OCI-M1 (cell line): ENCODE measurements around the gene PRELP.

ENCODE experiments used
- DNase-seq: peaks from one replicate; lab custom pipeline; 2025; lab: John Stamatoyannopoulos, UW

Gene PRELP

DNA sequence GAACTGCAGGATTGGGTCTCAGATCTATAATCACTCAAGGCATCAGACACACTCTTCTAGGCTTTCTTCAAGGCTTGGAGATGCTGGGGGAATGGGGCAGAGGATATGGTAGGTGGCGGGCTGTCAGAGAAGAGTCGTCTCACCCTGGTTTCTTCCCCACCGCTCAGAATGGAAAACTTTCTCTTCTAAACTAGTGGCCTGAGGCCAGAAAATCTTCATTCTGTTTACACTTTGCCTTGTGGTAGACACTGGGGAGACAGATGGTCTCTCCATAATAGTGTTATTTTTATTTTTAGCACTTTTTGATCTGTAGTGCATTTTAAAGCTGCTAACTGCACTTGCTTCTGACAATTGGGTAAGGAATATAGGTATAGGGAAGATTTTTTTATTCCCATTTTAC lies 2.6 kb downstream of the PRELP start:
- DNase-seq, result no peak

DNA sequence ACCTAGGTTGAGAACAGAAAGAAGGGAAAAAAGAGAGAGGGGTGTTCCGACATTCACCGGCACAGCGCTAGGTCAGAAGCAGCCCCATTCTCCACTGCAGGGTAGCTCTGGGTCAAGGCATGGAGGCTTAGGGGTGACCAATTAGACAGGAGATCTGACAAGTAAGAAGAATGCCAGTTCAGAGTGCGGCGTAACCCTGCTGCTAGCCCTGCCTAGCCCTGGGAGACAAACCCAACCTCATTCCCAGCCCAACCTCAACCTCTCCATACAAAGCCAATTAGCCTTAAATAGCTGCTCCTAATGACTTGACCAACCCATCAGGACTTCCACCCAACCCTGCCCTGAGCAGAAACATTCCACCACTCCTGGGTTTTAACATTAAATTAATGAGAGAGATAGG lies 3.4 kb downstream of the PRELP start:
- DNase-seq, result no peak

DNA sequence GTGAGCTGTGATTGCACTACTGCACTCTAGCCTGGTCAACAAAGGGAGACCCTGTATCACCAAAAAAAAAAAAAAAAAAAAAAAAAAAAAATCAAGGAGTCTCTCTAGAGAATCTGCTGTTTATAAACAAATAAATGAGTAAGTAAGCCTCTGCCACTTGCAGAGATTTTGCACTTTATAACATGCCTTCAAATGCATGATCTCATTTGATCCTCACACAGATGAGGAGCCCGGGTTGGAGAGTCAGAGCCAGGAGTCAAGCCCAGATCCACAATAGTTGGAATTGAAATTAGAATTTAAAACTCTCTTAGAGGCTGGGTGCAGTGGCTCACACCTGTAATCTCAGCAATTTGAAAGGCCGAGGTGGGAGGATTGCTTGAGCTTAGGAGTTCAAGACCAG lies 4.0 kb downstream of the PRELP start:
- no peak for DNase-seq

DNA sequence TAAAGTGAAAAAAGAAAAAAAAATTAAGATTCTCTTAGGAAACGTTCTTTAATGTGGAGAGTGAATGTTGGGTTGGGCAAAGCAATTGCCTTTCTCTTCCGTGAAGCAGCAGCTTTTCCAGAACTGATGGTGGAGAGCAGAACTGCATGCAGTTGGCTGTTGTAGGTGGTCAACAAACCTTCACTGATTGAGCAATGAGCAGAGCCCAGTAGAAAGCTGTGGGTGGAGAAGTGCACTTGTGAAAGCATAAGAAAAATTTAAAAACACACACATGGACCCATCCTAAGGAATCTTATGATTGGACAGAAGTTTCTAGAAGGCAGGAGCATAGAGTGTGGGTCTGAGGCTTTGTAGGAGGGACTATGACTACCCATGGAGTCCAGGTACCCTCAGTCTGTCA lies 4.5 kb downstream of the PRELP start:
- DNase-seq, result no peak

DNA sequence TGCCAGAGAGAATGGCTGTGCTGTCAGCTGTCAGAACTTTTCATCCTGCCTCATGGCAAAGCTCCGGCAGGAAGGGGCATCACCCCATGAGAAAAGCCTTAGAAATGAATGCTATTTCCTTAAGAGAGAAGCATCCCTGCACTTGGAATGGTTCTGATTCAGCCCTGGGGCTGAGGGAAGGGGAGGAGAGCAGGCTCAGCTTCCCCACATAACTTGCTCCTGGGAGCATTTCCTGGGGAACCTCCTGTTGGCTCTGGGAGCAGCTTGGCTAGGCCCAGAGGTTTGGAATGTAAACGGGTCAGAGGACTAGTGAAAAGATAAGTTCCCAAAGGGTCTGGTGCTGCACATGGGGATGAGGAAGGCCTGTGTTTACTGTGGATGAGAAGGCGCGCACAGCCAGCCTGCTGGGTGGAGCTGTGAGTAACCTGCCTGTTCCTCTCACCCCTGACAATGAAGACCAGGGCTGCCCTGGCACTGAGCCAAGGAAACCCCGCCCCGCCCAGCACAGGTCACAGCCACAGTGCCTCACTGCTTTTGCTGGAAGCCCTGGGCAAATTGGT lies 5.0 kb downstream of the PRELP start:
- DNase-seq, result peak; percentile 28

DNA sequence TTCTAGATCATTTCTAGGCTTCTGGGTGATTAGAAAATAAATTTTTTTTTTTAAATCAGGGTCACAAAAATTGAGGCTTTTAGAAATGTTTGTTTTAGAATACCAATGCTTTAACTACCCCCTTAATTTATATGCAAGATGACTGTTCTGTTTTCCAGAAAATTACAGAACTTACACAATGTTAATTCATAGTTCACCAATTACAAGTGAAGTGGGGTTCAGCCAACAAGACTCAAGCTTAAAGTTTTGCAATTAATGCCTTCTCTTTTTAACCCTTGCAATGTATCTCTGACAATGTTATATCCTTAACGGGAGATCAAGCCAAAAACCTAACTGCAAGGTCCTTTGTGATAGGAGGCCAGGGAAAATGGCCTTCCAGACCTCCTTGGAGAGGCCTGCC lies 5.6 kb downstream of the PRELP start:
- no peak for DNase-seq

DNA sequence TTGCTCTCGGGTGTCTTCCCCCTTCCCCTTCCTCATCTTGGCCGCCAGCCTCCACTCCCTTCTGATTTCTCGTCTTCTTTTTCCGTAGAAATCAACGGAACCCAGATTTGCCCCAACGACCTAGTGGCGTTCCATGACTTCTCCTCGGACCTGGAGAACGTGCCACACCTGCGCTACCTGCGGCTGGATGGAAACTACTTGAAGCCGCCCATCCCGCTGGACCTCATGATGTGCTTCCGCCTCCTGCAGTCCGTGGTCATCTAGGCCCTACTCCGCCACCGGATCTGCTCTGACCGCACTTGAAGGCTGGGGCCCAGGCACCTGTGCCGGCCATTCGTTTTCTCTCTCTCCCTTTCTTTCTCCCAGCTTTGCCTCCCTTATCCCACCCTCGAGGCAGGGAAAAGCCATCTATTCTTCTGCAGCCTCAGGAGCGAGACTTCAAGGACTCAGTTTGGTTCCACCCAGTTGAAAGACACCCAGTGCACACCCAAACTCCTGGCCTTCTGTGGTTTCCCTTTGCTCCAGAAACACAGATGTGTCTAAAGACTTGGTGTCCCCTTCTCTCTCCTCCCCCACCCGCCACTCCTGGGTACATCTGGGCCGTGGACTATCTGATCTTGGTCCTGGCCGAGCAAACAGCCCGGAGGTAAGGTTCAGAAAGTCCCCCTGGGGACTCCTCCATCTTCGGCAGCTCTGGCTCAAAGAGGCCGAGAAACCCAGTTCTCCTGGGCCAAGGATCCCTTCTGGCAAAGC lies 11.2 kb downstream of the PRELP start:
- DNase-seq, result no peak

DNA sequence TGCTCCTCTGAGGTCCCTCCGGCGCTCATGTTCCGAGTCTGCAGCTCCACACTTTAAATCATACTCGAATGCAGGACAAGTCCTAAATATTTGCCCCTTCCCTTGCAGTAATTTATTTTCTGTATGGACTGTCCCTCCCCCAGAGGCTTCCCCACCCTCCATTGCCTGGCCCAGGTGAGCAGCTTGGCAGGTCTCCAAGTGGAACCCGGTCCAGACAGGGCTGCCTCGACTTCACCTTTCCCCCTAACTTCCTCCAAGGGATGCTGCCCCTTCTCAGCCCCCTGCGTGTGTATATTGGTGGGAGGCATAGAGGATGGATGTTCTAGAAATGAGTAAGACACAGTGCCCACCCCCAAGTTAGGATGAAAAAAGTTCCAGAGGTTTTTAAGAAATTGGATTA lies 12.9 kb downstream of the PRELP start:
- no peak for DNase-seq

DNA sequence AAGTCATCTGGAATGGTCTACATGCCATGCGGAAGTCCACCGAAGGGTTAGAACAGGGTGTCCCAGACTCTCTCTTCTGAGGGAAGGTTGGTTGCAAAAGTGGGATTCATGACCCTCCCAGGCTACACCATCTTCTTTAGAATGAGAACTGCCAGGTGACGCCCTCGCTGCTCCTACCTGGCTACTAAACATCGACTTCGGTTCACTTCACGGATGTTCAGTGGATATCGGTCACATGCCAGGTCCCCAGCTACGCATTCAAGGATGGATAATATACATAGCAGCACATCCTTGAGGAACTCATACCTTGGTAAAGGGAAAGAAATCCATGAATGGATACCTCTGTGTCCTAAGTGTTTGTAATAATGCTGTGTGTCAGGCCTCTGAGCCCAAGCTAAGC lies 15.0 kb downstream of the PRELP start:
- no peak for DNase-seq

DNA sequence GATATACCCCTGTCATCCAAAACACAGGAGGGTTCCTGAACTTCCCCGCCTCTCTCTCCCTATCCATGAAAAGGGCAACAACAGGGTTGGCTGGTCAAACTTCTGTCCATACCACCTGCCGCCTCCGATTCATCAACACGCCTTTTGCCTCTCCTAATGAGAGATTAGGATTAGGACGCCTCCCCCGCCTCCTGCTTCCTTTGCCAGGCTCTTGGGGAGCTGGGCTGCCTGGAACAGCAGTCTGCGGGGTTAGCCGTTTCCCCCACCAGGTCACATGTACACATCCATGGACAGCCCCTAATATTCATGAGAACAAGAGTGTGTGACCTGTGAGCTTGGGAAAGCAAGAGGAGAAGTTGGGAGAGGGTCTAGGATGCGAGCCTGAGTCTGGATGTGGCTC lies 16.1 kb downstream of the PRELP start:
- DNase-seq, result no peak

DNA sequence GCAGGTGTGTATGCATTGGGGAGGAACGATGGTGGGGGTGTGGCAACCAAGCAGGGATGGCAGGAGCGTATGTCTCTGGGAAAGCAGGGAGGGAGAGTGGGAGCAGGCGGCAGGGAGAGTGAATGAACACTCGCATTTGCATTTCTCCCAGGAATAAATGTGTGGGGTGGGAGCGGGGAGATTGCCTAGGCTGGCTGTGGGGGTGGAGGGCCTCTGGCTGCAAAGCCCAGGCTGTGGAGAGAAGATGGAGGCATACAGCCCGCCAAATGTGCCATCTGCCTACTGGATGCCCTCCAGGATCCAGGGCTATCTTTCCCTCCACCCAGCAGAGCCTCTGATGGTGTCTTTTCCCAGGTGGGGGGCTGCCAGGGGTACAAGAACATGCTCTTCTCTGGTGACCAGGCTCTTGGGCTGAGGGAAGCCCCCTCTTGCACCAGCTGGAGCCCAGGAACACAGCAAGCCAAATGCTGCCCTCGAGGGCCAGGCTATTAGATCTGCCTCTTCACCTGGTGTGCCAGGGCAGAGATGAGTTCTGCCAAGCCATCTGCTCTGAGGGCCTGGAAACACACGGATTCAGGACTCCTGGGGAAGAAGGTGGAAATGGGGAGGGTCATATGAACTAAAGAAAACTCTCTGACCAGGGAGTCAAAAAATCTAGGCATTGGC lies 16.6 kb downstream of the PRELP start:
- DNase-seq, result no peak

DNA sequence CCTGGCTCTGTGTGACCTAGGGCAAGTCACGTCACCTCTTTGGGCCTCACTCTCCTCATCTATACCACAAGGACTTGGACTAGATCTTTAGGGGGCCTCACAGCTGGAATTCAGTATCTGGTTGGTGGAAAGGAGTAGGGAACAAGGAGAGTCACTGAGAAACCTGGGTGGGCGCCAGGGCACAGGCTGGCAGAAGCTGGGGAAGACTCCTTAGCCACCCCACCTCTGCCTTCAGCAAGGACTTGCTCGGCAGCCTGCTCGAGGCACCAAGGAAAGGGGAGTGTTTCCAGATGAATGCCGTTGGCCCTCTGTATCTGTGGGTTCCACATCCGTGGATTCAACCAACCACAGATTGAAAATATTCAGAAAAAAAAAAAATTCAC lies 17.1 kb downstream of the PRELP start:
- no peak for DNase-seq

DNA sequence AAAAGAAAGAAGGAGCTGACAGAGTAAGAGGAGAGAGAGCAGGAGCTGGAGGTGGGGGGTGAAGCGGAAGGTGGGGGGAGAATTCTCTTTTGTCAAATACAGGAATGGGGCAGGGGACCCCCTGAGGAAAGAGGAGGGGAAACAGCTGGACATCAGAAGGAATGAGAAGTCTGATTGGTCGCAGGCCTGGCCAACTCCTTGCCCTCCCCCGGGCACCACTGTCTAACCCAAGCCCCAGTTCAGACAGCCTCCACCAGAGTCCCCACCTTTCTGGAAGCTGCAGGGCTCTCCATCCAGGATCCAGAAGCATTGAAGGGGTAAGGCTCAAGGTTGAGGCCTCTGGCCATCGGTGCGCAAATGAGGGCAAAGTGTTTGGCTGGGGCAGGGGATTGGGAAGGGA lies 18.3 kb downstream of the PRELP start, which contains the start of gene OPTC:
Gene OPTC, plus strand, starts transcription at position 253 of the 400 bp plus-strand sequence. CDS start 1,853 bp downstream, outside the sequence.
- no peak for DNase-seq

DNA sequence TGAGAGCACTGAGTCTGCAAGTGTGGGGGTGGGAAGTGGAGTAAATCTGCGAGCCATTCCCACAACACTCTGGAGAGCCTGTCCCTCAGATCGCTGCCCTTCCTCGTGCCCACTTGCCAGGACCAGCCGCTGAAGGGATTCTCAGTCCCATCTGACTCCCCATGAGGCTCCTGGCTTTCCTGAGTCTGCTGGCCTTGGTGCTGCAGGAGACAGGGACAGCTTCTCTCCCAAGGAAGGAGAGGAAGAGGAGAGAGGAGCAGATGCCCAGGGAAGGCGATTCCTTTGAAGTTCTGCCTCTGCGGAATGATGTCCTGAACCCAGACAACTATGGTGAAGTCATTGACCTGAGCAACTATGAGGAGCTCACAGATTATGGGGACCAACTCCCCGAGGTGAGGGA lies 20.2 kb downstream of the PRELP start:
- DNase-seq, result no peak

DNA sequence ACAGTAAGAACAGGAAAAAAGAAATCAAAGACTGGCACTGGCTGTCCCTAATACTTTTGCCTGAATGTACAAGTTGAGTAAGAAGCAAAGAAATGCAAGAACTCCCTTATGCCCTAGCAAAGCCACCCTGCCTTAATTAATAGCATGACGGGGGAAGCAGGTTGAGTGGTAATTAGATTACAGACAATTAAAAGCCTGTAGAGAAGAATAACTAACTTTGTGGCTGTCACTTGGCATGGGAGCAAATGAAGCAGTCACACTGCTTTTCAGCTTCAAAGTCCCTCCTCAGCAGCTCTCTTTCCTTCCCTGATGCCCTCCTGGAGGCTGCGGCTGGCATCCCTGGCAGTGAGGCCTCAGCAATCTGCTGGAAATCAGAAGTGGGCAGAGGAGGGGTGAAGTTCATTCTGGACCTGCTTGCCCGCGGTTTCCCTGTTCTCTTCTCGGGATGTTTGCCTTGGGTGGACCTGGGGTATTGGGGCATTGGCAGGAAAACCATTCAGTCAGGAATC lies 21.7 kb downstream of the PRELP start:
- no peak for DNase-seq

DNA sequence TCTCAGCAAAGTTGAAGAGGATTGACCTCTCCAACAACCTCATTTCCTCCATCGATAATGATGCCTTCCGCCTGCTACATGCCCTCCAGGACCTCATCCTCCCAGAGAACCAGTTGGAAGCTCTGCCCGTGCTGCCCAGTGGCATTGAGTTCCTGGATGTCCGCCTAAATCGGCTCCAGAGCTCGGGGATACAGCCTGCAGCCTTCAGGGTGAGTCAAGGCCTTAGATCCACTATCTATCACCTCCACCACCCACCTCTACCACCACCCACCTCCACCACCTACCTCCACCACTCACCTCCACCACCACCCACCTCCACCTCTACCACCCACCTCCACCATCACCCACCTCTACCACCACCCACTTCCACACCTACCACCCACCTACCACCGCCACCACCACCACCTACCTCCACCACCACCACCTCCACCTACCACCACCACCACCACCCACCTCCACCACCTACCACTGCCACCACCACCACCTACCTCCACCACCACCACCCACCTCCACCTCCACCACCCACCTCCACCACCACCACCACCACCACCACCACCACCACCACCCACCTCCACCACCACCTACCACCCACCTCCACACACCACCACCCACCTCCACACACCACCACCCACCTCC lies 24.2 kb downstream of the PRELP start:
- DNase-seq, result no peak

DNA sequence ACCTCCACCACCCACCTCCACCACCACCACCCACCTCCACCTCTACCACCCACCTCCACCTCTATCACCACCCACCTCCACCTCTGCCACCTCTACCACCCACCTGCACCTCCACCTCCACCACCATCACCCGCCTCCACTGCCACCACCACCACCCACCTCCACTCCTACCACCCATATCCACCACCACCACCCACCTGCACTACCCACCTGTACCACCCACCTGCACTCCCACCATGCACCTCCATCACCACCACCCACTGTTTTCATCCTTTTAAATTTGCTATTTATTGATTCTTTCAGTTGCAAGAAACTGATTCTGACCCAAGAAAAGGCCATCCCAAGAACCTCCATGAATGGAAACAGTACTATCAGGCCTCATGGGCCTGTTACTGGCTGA lies 24.7 kb downstream of the PRELP start:
- DNase-seq, result no peak

DNA sequence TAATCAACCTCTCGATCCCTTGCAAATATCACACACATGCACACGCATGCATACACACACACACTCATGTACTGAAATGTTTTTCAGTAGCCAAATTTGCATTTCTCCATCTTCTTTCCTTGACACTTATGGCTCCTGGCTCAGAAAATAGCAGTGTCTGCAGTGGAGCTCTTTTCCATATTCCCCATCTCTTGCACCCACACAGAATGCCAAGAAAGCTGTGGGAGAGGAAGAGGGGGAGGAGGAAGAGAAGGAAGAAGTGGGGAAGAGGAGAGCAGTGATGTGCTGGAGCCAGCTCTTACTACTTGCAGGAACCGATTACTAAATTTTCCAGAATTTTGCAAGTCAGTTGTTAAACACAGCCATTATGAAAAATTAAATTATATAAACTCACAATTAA lies 28.2 kb downstream of the PRELP start:
- DNase-seq, result no peak

DNA sequence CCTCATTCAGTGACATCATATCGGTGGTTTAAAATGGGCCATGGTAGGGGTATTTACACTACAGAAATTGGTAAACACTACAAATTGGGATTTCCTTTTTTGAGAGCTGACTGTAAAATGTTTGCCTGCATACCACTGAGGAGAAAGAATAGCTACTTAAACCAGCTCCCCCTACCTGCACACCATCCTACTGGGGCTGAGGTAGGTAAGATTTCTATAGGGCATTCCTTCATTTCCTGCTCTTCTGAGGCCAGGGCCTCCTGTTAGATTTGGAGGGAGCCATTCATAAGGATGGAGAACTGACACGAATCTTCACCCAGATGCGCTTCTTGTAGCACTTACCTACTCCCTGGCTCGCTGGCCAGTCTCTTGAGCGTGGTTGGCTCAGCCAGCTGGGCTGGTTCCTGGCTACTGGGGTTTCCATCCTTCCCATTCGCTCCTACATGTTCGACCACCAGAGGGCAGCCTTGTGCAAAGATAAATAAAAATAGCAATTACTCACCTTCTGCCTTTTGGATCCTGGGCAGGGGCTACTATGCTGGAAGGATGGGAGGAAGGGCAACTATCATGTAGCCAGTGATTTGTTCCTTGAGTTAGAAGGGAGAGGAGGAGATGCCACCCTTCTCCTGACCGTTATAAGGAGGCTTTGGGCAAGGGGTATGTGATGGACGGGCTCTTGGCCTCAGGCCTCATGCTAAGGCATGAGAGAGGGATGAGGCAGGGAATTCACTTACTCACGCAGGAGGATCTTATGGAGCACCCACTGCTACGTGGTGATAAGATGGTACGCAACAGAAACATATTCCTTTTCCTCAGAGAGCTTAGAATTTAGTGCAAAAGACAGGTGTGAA lies 29.0 kb downstream of the PRELP start:
- peak; percentile 86 for DNase-seq

DNA sequence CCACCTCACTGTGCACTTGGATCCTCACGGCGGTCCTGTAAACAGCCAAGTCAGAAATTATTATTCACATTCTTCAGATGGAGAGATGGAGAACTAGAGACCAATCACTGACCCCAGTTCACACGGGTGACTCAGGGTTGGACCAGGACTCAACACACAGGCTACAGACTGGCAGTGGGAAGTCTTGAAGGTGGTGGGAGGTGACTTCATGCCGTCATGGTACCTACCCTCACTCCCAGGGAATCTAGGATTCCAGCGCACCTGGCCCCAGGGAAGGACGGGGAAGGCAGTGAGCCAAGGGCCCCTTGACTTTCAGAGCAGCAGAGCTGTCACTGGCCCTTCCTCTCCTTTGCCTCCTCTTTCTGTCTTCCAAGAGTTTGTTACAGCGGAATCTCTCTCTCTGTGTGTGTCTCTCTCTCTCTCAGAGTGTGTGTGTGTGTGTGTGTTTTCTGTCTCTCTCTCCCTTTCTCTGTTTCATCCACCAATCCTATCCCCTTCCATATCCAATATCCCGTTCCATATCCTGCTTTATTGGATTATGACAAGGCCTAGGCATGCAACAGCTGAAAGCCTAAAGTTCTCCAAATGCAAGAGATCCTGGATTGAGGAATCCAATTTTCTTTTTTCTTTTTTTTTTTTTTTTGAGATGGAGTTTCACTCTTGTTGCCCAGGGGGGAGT lies 30.1 kb downstream of the PRELP start:
- DNase-seq, result no peak
